ENCODE data around the gene MALL. TPM values are rescaled to one million over a fixed set of nuclear protein-coding genes. Genes with fewer than 3 reads are reported as not detected.

Gene MALL
- total RNA-seq, 1 donor from 2014 or later: 0.85 TPM

- H3K4me3 Mint-ChIP-seq (ENCODE audit: unreplicated experiment): no peak overlapping the region
- DNase-seq (ENCODE audit: low spot score): no peak
- TF ChIP-seq CTCF (IDR thresholded peaks at IDR 0.05): no peak
- no peak overlapping the region for H3K27ac Mint-ChIP-seq (ENCODE audit: unreplicated experiment)
- no peaks in the 10 kb centered on the region for H3K27me3 Mint-ChIP-seq (ENCODE audit: low read depth)
- no peaks in the 10 kb centered on the region for H3K4me1 Mint-ChIP-seq (ENCODE audit: low read depth)
- H3K9me3 Mint-ChIP-seq (ENCODE audit: low read depth): peaks cover 21% of the 10 kb centered on the region
- H3K36me3 Mint-ChIP-seq (ENCODE audit: low read depth): peaks cover 9% of the 10 kb centered on the region
These were observed 18.4 kb upstream of the MALL start for GRCh38 chr2:110134025-110134424.

DNA sequence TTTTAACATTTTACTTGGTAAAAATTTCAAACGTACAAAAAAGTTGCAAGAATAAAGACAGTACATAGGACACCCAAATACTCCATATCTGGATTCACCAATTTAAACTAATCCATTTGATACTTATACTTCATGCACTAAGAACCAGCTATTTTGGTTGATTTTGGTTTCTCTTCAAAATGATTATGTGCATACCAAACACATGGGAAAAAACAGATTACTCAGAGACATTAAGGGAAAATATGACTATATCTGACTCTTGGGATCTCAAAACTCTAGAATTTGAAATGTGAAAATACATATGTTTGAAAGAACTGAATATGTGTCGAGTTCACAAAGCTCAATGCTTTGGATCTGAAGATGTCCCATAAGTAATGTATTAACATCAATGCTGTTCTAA is 15.5 kb upstream of the MALL start:
- no peak overlapping the region for H3K4me3 Mint-ChIP-seq (ENCODE audit: unreplicated experiment)
- no peak overlapping the region for H3K27ac Mint-ChIP-seq (ENCODE audit: unreplicated experiment)
- no peaks in the 10 kb centered on the region for H3K27me3 Mint-ChIP-seq (ENCODE audit: low read depth)
- no peak for TF ChIP-seq CTCF (IDR thresholded peaks at IDR 0.05)
- peaks cover 7% of the 10 kb centered on the region for H3K36me3 Mint-ChIP-seq (ENCODE audit: low read depth)
- peaks cover 1% of the 10 kb centered on the region for H3K4me1 Mint-ChIP-seq (ENCODE audit: low read depth)
- peaks cover 21% of the 10 kb centered on the region for H3K9me3 Mint-ChIP-seq (ENCODE audit: low read depth)
- no peak for DNase-seq (ENCODE audit: low spot score)

- Mint-ChIP-seq H3K36me3 (ENCODE audit: low read depth) (peaks cover 6% of the 10 kb centered on the region), H3K4me1 (ENCODE audit: low read depth) (peaks cover 5% of the 10 kb centered on the region), H3K27ac (ENCODE audit: unreplicated experiment) (no peak overlapping the region), H3K4me3 (ENCODE audit: unreplicated experiment) (no peak overlapping the region), H3K9me3 (ENCODE audit: low read depth) (peaks cover 21% of the 10 kb centered on the region), H3K27me3 (ENCODE audit: low read depth) (no peaks in the 10 kb centered on the region)
- no peak for DNase-seq (ENCODE audit: low spot score)
- TF ChIP-seq CTCF (IDR thresholded peaks at IDR 0.05): no peak
These were observed 15.1 kb upstream of the MALL start for GRCh38 chr2:110130757-110131156.

GRCh38 chr2:110126906-110127305 is 11.3 kb upstream of the MALL start:
- no peak overlapping the region for H3K27ac Mint-ChIP-seq (ENCODE audit: unreplicated experiment)
- no peaks in the 10 kb centered on the region for H3K9me3 Mint-ChIP-seq (ENCODE audit: low read depth)
- H3K4me1 Mint-ChIP-seq (ENCODE audit: low read depth): peaks cover 14% of the 10 kb centered on the region
- no peak for DNase-seq (ENCODE audit: low spot score)
- no peak overlapping the region for H3K4me3 Mint-ChIP-seq (ENCODE audit: unreplicated experiment)
- TF ChIP-seq CTCF (IDR thresholded peaks at IDR 0.05): no peak
- peaks cover under 1% of the 10 kb centered on the region for H3K36me3 Mint-ChIP-seq (ENCODE audit: low read depth)
- H3K27me3 Mint-ChIP-seq (ENCODE audit: low read depth): no peaks in the 10 kb centered on the region

GRCh38 chr2:110126086-110126773 is 10.6 kb upstream of the MALL start:
- DNase-seq (ENCODE audit: low spot score): no peak
- Mint-ChIP-seq H3K36me3 (ENCODE audit: low read depth) (no peaks in the 10 kb centered on the region), H3K4me1 (ENCODE audit: low read depth) (peaks cover 14% of the 10 kb centered on the region), H3K27me3 (ENCODE audit: low read depth) (no peaks in the 10 kb centered on the region), H3K9me3 (ENCODE audit: low read depth) (no peaks in the 10 kb centered on the region), H3K4me3 (ENCODE audit: unreplicated experiment) (no peak overlapping the region), H3K27ac (ENCODE audit: unreplicated experiment) (no peak overlapping the region)
- TF ChIP-seq CTCF (IDR thresholded peaks at IDR 0.05): no peak

All from chondrocyte (in vitro differentiated cells).